ENCODE results near the gene GALNS. TPM values are rescaled to one million over a fixed set of nuclear protein-coding genes. Genes with fewer than 3 reads are reported as not detected.
A peak's percentile ranks its signal among the peaks of the same experiment; 100 is the strongest.

GALNS gene
- total RNA-seq, 1 experiment from 2014 or later = 29.5 TPM

DNA sequence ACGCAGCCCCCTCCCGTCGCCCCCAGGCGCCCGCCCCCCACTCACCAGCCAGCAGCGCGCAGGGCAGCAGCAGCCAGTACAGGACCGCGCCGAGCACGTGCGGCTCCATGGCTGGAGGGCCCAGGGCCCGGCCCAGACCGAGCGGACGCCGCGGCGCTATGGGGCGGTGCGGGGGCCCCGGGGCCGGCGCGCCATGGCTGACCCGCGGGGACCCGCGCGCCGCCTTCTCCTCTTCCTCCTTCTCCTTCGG, 72.0 kb downstream of the GALNS start:
- no peak overlapping the region for H3K27ac Mint-ChIP-seq
- DNase-seq (ENCODE audit: low spot score) = no peak
- H3K4me1 Mint-ChIP-seq = peaks cover 13% of the 10 kb centered on the region
- H3K27me3 Mint-ChIP-seq (ENCODE audit: low read depth) = 0 out of 2 replicates have a peak, but pooled peaks cover 3% of the 10 kb centered on the region
- ATAC-seq = peak; percentile 32
- no peak overlapping the region for H3K4me3 Mint-ChIP-seq
- no peak for TF ChIP-seq ESRRA (CRISPR knock-in tag; IDR thresholded peaks at IDR 0.05; ENCODE audit: borderline replicate concordance)
- no peak for TF ChIP-seq KAT7 (CRISPR knock-in tag; IDR thresholded peaks at IDR 0.05; ENCODE audit: borderline replicate concordance)
- TF ChIP-seq, protein P1, sequence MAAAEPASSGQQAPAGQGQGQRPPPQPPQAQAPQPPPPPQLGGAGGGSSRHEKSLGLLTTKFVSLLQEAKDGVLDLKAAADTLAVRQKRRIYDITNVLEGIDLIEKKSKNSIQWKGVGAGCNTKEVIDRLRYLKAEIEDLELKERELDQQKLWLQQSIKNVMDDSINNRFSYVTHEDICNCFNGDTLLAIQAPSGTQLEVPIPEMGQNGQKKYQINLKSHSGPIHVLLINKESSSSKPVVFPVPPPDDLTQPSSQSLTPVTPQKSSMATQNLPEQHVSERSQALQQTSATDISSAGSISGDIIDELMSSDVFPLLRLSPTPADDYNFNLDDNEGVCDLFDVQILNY (CRISPR knock-in tag; IDR thresholded peaks at IDR 0.05) = 0 out of 2 replicates have a peak, but pooled peaks have one; percentile 17
- POLR2A ChIA-PET = interaction anchor here (1.0 to 1.5 kb wide), 3 partner anchors 12 to 26 kb away, joined by 3 to 4 read pairs (median 3); no protein-coding TSS in a partner anchor
- no peaks in the 10 kb centered on the region for H3K9me3 Mint-ChIP-seq
- CTCF ChIA-PET = interaction anchor here (0.6 to 10.5 kb wide), 24 partner anchors 8 to 383 kb away, joined by 3 to 117 read pairs (median 5); partner anchors contain the start of gene MVD
- no peaks in the 10 kb centered on the region for H3K36me3 Mint-ChIP-seq

DNA sequence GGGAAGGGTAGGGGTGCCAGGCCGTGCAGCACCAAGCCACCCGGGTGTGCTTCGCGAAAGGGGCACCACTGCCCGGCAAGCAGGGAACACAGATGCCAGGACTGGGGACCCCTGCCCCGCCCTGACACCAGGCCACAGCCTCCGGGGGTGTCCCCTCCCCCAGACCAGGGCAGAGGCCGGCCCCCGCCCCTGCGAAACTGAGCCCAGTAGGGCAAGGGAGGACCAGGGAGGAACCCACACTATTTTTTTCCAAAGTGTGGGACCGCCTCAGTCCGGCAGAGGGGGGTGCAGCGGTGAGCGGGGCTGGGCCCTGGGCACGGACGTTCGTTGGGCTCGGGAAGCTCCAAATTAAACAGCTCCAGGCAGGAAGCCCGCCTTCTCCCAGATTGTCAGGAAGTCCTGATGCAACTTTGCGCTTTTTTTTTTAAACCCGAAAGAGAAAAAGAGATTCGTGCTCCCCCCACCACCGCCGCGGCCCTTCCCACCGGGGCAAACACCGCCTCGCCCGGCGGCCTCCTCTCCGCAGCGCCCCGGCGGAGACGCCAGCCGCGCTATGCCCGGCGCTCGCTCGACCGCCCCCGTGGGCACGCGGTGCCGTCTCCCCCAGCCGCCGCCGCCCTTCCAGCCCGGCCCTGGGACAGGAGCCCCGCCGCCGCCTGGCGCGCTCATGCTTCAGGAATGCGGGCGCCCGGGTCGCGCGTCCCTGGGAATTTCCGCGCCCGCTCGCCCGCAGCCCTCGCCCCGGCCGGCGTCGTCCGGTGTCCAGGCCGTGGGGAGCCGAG, 72.5 kb downstream of the GALNS start:
- ChIA-PET POLR2A (interaction anchor here (1.0 to 1.5 kb wide), 7 partner anchors 12 to 47 kb away, joined by 3 to 4 read pairs (median 3); no protein-coding TSS in a partner anchor), CTCF (interaction anchor here (0.6 to 10.5 kb wide), 25 partner anchors 8 to 383 kb away, joined by 3 to 117 read pairs (median 5); partner anchors contain the start of gene MVD)
- Mint-ChIP-seq H3K36me3 (no peaks in the 10 kb centered on the region), H3K9me3 (no peaks in the 10 kb centered on the region), H3K4me1 (peaks cover 15% of the 10 kb centered on the region), H3K4me3 (peak overlapping the region; percentile 73), H3K27me3 (ENCODE audit: low read depth) (0 out of 2 replicates have a peak, but pooled peaks cover 3% of the 10 kb centered on the region), H3K27ac (no peak overlapping the region)
- TF ChIP-seq, protein P2, sequence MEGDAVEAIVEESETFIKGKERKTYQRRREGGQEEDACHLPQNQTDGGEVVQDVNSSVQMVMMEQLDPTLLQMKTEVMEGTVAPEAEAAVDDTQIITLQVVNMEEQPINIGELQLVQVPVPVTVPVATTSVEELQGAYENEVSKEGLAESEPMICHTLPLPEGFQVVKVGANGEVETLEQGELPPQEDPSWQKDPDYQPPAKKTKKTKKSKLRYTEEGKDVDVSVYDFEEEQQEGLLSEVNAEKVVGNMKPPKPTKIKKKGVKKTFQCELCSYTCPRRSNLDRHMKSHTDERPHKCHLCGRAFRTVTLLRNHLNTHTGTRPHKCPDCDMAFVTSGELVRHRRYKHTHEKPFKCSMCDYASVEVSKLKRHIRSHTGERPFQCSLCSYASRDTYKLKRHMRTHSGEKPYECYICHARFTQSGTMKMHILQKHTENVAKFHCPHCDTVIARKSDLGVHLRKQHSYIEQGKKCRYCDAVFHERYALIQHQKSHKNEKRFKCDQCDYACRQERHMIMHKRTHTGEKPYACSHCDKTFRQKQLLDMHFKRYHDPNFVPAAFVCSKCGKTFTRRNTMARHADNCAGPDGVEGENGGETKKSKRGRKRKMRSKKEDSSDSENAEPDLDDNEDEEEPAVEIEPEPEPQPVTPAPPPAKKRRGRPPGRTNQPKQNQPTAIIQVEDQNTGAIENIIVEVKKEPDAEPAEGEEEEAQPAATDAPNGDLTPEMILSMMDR (IDR thresholded peaks at IDR 0.05) = peak; percentile 52; the same call in 1 of the 2 replicates
- TF ChIP-seq, protein P3, sequence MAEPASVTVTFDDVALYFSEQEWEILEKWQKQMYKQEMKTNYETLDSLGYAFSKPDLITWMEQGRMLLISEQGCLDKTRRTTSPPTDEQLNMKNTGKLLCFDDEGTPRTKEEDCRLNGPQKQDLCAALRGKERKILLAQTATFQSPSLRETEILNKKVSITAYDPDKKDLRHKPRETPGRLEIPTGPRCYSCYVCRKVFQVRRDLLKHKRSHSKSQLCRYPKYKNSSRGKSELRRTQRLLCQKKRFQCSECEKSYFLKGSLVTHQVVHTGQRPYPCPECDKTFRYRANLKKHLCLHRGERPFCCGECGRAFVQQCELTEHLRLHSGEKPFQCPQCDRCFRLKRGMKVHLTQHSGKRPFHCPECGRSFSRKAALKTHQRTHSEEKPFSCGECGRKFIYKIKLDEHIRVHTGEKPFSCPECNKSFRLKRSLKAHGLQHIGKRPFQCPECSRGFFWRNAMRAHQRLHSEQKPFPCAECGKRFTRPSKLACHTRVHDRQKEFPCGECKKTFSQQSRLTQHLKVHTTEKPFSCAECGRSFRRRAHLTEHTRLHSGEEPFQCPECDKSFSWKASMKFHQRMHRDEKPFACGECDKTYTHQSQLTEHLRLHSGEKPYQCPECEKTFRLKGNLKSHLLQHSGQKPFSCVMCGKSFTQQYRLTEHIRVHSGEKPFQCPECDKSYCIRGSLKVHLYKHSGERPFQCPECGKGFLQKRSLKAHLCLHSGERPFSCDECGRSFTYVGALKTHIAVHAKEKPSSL (CRISPR knock-in tag; conservative IDR thresholded peaks at IDR 0.05) = no peak
- TF ChIP-seq MXD4 (CRISPR knock-in tag; IDR thresholded peaks at IDR 0.05; ENCODE audit: borderline replicate concordance) = no peak
- TF ChIP-seq ETV6 (CRISPR knock-in tag; IDR thresholded peaks at IDR 0.05) = peak; percentile 14; the same call in 1 of the 2 replicates
- TF ChIP-seq TP53 (CRISPR knock-in tag; IDR thresholded peaks at IDR 0.05) = no peak
- TF ChIP-seq, protein P4, sequence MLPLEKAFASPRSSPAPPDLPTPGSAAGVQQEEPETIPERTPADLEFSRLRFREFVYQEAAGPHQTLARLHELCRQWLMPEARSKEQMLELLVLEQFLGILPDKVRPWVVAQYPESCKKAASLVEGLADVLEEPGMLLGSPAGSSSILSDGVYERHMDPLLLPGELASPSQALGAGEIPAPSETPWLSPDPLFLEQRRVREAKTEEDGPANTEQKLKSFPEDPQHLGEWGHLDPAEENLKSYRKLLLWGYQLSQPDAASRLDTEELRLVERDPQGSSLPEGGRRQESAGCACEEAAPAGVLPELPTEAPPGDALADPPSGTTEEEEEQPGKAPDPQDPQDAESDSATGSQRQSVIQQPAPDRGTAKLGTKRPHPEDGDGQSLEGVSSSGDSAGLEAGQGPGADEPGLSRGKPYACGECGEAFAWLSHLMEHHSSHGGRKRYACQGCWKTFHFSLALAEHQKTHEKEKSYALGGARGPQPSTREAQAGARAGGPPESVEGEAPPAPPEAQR (CRISPR knock-in tag; IDR thresholded peaks at IDR 0.05) = no peak
- no peak for TF ChIP-seq EMX1 (CRISPR knock-in tag; IDR thresholded peaks at IDR 0.05)
- TF ChIP-seq GABPB1 (CRISPR knock-in tag; IDR thresholded peaks at IDR 0.05) = peak; percentile 68
- no peak for TF ChIP-seq SOX15 (CRISPR knock-in tag; IDR thresholded peaks at IDR 0.05)
- TF ChIP-seq, protein P5, sequence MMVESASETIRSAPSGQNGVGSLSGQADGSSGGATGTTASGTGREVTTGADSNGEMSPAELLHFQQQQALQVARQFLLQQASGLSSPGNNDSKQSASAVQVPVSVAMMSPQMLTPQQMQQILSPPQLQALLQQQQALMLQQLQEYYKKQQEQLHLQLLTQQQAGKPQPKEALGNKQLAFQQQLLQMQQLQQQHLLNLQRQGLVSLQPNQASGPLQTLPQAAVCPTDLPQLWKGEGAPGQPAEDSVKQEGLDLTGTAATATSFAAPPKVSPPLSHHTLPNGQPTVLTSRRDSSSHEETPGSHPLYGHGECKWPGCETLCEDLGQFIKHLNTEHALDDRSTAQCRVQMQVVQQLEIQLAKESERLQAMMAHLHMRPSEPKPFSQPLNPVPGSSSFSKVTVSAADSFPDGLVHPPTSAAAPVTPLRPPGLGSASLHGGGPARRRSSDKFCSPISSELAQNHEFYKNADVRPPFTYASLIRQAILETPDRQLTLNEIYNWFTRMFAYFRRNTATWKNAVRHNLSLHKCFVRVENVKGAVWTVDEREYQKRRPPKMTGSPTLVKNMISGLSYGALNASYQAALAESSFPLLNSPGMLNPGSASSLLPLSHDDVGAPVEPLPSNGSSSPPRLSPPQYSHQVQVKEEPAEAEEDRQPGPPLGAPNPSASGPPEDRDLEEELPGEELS (CRISPR knock-in tag; IDR thresholded peaks at IDR 0.05) = 0 out of 2 replicates have a peak, but pooled peaks have one; percentile 14
- TF ChIP-seq, protein P6, sequence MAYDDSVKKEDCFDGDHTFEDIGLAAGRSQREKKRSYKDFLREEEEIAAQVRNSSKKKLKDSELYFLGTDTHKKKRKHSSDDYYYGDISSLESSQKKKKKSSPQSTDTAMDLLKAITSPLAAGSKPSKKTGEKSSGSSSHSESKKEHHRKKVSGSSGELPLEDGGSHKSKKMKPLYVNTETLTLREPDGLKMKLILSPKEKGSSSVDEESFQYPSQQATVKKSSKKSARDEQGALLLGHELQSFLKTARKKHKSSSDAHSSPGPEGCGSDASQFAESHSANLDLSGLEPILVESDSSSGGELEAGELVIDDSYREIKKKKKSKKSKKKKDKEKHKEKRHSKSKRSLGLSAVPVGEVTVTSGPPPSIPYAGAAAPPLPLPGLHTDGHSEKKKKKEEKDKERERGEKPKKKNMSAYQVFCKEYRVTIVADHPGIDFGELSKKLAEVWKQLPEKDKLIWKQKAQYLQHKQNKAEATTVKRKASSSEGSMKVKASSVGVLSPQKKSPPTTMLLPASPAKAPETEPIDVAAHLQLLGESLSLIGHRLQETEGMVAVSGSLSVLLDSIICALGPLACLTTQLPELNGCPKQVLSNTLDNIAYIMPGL (CRISPR knock-in tag; IDR thresholded peaks at IDR 0.05) = peak; percentile 62; the same call in 1 of the 2 replicates
- peak; percentile 70 for ATAC-seq
- DNase-seq (ENCODE audit: low spot score) = peak; percentile 75
